ENCODE results near the gene C10orf67. TPM values are rescaled to one million over a fixed set of nuclear protein-coding genes. Genes with fewer than 3 reads are reported as not detected.

Gene C10orf67
- total RNA-seq, 1 experiment from 2014 or later, result not detected

- ChIA-PET POLR2A (no interaction called here), RAD21 (ENCODE audit: low non-redundant PET in 1 of 2, low total read pairs in 2 of 2, uncharacterized antibody in 2 of 2, unreplicated experiment in 2 of 2) (no interaction called here), CTCF (no interaction called here)
- Histone ChIP-seq H2AFZ (ENCODE audit: low read depth, low read length, poor library complexity, severe bottlenecking) (no peak within 1 kb of the TSS), H3K27me3 (ENCODE audit: insufficient read depth, low read length) (0 out of 2 replicates have a peak, but pooled peaks cover under 1% of the 10 kb centered on the region), H4K20me1 (ENCODE audit: insufficient read depth) (no peaks in the 10 kb centered on the region), H3K4me3 (replicated peaks in 1 of 2; ENCODE audit: low read depth in 1 of 2, low read length in 2 of 2) (no peak within 1 kb of the TSS), H3K9me2 (ENCODE audit: insufficient read depth) (no peaks in the 10 kb centered on the region), H3K4me2 (ENCODE audit: low read length) (no peak within 1 kb of the TSS), H3K36me3 (ENCODE audit: control insufficient read depth in 1 of 2, insufficient read depth in 2 of 2, low read length in 2 of 2) (no peaks in the 10 kb centered on the region), H3K9ac (ENCODE audit: low read length) (no peak within 1 kb of the TSS), H3K9me3 (ENCODE audit: control insufficient read depth in 1 of 2, insufficient read depth in 1 of 2, low read depth in 1 of 2, low read length in 2 of 2) (no peaks in the 10 kb centered on the region), H3K4me1 (ENCODE audit: control insufficient read depth in 1 of 2, insufficient read depth in 2 of 2, low read length in 2 of 2) (no peaks in the 10 kb centered on the region), H3K27ac (ENCODE audit: low read depth, low read length) (no peak within 1 kb of the TSS), H3K79me2 (ENCODE audit: insufficient read depth, low read length) (no peaks in the 10 kb centered on the region)
- intact Hi-C loops (cut with micrococcal nuclease), result no loop called here
- DNase-seq (ENCODE audit: low read depth, low spot score) (no peak), ATAC-seq (no peak)
- no peak for TF ChIP-seq CTCF (IDR thresholded peaks at IDR 0.05 in 2 of 3, conservative IDR thresholded peaks at IDR 0.05 in 1 of 3; ENCODE audit: borderline replicate concordance in 1 of 3, insufficient read depth in 1 of 3, low read depth in 2 of 3, low read length in 2 of 3)
- no TSS peak for BruUV-seq (replicated peaks)
Measured at GRCh38 chr10:23191764-23192711, 152.6 kb downstream of the C10orf67 start, which contains the start of gene PTF1A. Gene PTF1A (plus strand): TSS chr10:23192312. CDS start chr10:23192531, 219 bp downstream.

DNA sequence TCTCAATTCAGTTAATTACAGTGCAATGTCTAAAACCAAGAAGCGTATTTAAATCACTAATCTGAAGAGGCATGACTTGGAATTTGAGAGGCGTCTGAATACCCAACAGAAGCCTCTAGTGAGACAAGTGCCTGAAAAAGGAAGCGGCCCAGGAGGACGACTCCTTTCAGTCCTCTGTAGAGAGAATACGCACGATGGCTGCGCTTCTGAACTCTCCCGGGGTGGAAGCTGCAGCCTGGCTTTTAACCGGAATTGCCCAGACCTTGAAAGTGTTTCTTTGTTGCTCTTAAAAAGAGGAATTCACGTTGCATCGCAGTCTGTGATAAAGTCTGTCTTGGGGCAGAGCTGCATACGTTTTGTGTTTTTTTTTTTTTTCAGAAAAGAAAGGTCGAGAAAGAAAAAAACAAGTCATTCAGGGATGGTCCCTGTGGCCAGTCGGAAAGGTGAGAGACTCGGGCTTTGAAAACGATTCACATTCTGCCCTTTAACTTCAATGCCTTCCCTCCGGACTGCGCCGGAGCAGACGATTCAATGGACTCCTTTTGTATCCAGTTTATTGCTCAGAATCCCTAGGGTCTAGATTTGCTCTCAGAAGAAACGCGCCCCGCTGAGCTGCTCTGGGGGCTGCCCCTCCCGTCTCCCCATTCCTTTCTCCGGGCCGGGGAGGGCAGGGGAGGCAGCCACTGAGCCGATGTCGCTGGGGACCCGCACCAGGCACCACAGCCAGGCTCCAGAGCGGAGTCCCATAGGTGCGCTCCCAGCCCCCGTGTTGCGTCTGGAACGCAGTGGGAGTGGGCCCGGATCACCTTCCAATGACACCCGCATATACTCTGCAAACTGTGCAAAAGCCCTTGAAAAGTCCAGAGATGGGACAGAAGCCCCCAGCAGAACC lies 153.5 kb downstream of the C10orf67 start:
- Histone ChIP-seq H3K9me3 (ENCODE audit: control insufficient read depth in 1 of 2, insufficient read depth in 1 of 2, low read depth in 1 of 2, low read length in 2 of 2) (no peaks in the 10 kb centered on the region), H4K20me1 (ENCODE audit: insufficient read depth) (no peaks in the 10 kb centered on the region), H3K27ac (ENCODE audit: low read depth, low read length) (no peak overlapping the region), H3K9ac (ENCODE audit: low read length) (no peak overlapping the region), H3K79me2 (ENCODE audit: insufficient read depth, low read length) (no peaks in the 10 kb centered on the region), H3K4me1 (ENCODE audit: control insufficient read depth in 1 of 2, insufficient read depth in 2 of 2, low read length in 2 of 2) (no peaks in the 10 kb centered on the region), H3K4me2 (ENCODE audit: low read length) (no peak overlapping the region), H2AFZ (ENCODE audit: low read depth, low read length, poor library complexity, severe bottlenecking) (no peak overlapping the region), H3K36me3 (ENCODE audit: control insufficient read depth in 1 of 2, insufficient read depth in 2 of 2, low read length in 2 of 2) (no peaks in the 10 kb centered on the region), H3K9me2 (ENCODE audit: insufficient read depth) (no peaks in the 10 kb centered on the region), H3K4me3 (replicated peaks in 1 of 2; ENCODE audit: low read depth in 1 of 2, low read length in 2 of 2) (no peak overlapping the region), H3K27me3 (ENCODE audit: insufficient read depth, low read length) (peaks cover 8% of the 10 kb centered on the region; the same call in 1 of the 2 replicates)
- no TSS peak for BruUV-seq (replicated peaks)
- no peak for TF ChIP-seq CTCF (IDR thresholded peaks at IDR 0.05 in 2 of 3, conservative IDR thresholded peaks at IDR 0.05 in 1 of 3; ENCODE audit: borderline replicate concordance in 1 of 3, insufficient read depth in 1 of 3, low read depth in 2 of 3, low read length in 2 of 3)
- TF ChIP-seq EZH2 (IDR thresholded peaks at IDR 0.05), result no peak
- TF ChIP-seq MAX (IDR thresholded peaks at IDR 0.05), result no peak
- no peak for TF ChIP-seq CEBPB (IDR thresholded peaks at IDR 0.05; ENCODE audit: low read depth)
- TF ChIP-seq JUND (IDR thresholded peaks at IDR 0.05), result no peak
- no peak for TF ChIP-seq ZFX (IDR thresholded peaks at IDR 0.05)
- ChIA-PET POLR2A (no interaction called here), RAD21 (ENCODE audit: low non-redundant PET in 1 of 2, low total read pairs in 2 of 2, uncharacterized antibody in 2 of 2, unreplicated experiment in 2 of 2) (no interaction called here), CTCF (no interaction called here)
- ATAC-seq, result no peak
- no peak for DNase-seq (ENCODE audit: low read depth, low spot score)
- intact Hi-C loops (cut with micrococcal nuclease), result no loop called here

Measured in HCT116 (cell line).